ENCODE measurements around the gene C1QTNF8.

C1QTNF8 gene

GRCh38 chr16:1045310-1045992 is 50.6 kb downstream of the C1QTNF8 start:
- no peak for DNase-seq (ENCODE audit: low read depth, low spot score)

DNA sequence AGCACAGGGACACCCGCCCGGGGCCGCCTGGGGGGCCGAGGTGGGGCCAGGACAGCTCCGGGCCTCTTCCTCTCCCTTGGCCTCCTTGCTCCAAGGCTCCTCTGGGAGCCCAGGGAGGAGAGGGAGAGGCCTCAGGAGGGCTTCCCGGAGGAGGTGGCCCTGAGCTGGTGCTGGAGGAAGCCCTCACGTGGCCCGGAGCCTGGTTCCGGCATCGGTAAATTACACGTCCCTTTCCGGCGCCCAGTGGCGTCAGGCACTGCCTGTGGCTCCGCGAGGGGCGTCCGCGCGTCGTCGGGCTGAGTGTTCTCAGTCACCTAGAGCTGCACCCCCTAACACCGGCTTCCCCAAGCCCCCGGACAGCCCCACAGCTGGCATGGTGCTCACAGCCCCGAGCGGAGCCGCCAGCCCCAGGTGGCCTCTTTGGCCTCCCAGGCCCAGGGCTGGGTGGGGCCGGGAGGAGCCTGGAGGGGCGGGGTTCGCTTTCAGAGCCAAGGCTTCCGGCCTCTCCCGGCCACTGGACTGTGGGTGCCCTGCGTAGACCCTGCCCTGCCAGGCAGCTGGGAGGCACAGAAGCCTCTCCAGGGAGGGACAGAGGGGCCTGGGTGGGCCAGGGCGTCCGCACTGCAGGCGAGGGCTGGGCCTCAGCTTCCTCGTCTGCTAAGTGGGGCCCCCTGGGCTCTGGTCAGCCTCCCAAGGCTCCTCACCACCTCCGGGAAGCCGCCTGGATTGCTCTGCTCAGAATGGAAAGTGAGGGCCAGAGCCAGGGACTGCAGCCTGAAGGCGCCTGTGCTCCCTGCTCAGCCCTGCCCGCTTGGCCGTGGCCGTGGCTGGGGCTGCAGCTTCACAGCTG is 51.4 kb downstream of the C1QTNF8 start:
- DNase-seq (ENCODE audit: low read depth, low spot score): no peak

DNA sequence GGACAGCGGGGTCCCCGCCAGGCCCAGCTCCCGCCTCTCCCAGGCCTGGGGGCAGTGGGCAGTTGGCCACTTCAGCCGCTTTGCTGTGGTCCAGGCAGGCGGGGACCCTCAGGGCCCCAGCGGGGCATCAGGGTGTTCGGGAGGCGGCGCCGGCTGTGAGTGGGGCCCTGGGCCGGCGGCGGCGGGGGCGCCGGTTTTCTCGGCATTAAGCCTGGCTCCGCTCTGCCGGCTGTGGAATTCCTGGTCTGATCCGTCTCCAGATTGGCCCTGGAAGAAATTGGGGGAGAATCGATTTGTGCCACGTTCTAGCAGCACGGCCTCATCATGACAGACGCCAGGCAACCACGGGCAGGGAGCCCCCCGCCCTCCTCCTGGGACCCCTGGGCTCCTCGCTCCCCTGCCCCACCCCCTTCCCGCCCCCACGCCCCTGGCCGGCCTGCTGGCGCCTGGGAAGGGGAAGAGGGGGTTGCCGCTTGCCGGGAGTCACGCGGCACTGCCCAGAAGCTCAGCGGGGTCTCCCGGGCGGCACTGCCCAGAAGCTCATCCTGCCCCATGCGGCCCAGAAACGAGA is 52.1 kb downstream of the C1QTNF8 start:
- DNase-seq (ENCODE audit: low read depth, low spot score): no peak

GRCh38 chr16:1042866-1043265 is 53.2 kb downstream of the C1QTNF8 start:
- DNase-seq (ENCODE audit: low read depth, low spot score): no peak

DNA sequence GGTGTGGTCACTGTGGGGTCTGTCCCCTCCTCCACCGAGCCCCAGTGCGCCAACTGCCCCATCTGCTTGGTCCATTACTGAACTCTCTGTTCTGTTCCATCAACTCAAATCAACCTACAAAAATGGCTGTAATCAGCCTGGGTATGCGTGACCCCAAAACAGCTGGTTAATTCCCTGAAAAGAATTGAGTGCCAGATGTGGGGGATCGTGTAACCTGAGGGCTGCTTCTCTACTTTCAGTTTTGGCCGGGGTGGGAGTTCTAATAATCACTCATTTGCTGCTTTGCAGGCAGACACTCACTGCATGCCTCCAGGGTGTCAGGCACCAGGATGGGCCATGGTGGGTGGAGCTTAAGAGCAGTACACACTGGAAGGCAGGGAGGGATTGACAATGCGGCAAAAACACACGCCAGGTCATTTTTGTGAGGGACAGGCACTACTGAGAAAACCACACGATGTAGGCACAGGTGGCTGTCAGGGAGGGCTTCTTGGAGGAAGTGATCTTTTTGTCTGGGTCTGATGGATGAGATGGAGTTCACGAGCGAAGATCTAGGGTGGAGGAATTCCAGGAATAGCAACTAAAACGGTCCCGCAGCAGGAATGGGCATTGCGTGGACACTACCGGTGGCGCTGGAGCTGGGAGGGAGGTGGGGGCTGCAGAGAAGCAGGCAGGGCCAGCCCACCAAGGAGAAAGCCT is 53.8 kb downstream of the C1QTNF8 start:
- DNase-seq (ENCODE audit: low read depth, low spot score): no peak

DNA sequence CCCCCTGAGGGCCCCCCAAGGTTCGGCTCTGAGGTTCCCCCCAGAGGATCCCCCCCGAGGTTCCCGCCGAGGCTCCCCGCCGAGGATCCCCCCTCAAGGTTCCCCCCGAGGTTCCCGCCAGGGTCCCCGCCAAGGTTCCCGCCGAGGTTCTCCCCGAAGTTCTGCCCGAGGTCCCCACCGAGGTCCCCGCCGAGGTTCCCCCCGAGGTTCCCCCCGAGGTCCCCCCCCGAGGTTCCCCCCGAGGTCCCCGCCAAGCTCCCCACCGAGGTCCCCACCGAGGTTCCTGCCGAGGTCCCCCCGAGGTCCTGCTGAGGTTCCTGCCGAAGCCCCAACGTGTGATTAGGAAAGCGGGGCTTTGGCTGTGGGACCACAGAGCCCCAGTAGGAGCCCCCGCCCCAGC is 55.7 kb downstream of the C1QTNF8 start:
- no peak for DNase-seq (ENCODE audit: low read depth, low spot score)

DNA sequence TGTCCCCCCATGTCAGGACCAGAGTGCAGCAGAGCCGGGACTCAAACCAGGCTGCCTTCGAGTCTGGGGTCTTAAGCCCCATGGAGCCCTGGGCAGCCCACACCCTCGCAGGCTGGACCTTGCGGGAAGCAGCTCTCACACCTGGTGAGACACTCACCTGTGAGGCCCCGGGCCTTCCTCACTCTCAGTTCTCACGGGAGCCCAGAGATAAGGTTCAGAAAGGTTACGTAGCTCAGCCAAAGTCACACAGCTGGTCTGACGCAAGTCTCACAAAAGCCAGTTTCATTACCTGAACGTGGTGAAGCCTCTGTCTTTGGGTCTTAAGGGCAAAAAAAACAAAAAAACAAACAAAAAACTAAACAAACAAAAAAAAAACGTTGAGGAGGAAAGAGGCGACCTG is 56.3 kb downstream of the C1QTNF8 start:
- DNase-seq (ENCODE audit: low read depth, low spot score): no peak

- no peak for DNase-seq (ENCODE audit: low read depth, low spot score)
Measured at GRCh38 chr16:1038932-1039331, 57.1 kb downstream of the C1QTNF8 start.
